ENCODE measurements around the gene LRMDA. TPM values are rescaled to one million over a fixed set of nuclear protein-coding genes. Genes with fewer than 3 reads are reported as not detected.

Gene LRMDA
- total RNA-seq, 2 experiments from 2014 or later, result not detected

- no peaks in the 10 kb centered on the region for H3K9me3 Mint-ChIP-seq
- CTCF ChIA-PET, result no interaction called here
- peaks cover 11% of the 10 kb centered on the region for H3K4me1 Mint-ChIP-seq
- H3K27ac Mint-ChIP-seq, result no peak overlapping the region
- no peaks in the 10 kb centered on the region for H3K36me3 Mint-ChIP-seq (ENCODE audit: low read depth)
- peaks cover 6% of the 10 kb centered on the region for H3K27me3 Mint-ChIP-seq
- DNase-seq, result no peak
- H3K4me3 Mint-ChIP-seq, result no peak overlapping the region
- POLR2A ChIA-PET, result no interaction called here
Observed at GRCh38 chr10:75776738-75777504, 345.5 kb downstream of the LRMDA start.

DNA sequence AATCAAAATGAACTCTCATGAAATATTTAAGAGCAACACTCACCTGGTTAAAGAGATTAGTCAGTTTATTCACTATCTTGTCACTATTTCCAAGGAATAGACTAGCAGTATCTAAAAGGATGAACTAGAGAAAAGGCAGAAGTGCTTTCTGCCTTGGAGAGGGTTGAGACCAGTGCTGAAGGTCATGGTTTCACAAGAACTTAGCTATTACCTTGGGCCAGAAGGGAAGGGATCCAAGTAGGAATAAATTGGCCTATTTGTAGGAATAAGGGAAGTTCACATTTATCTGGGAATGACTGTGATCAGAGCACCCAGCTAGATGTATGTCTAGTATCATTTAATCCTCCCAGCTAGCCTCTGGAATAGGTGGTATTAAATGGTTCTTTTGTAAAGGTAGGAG is 347.2 kb downstream of the LRMDA start:
- ChIA-PET POLR2A (no interaction called here), CTCF (interaction anchor here (0.5 kb wide), 1 partner anchor 66 kb away, joined by 3 read pairs; no protein-coding TSS in a partner anchor)

GRCh38 chr10:75779276-75779675 is 347.9 kb downstream of the LRMDA start:
- ChIA-PET POLR2A (no interaction called here), CTCF (interaction anchor here (0.5 to 1.3 kb wide), 2 partner anchors 22 to 66 kb away, joined by 3 to 4 read pairs; no protein-coding TSS in a partner anchor)
- Mint-ChIP-seq H3K4me3 (no peak overlapping the region), H3K27me3 (peaks cover 17% of the 10 kb centered on the region), H3K9me3 (no peaks in the 10 kb centered on the region), H3K27ac (no peak overlapping the region), H3K36me3 (ENCODE audit: low read depth) (no peaks in the 10 kb centered on the region), H3K4me1 (no peaks in the 10 kb centered on the region)
- DNase-seq, result no peak

More for the DNA sequence above, 347.2 kb downstream of the LRMDA start:
- H3K27me3 Mint-ChIP-seq, result peaks cover 15% of the 10 kb centered on the region
- H3K4me1 Mint-ChIP-seq, result peaks cover under 1% of the 10 kb centered on the region
- no peaks in the 10 kb centered on the region for H3K9me3 Mint-ChIP-seq
- DNase-seq, result no peak
- no peak overlapping the region for H3K4me3 Mint-ChIP-seq
- H3K27ac Mint-ChIP-seq, result no peak overlapping the region
- H3K36me3 Mint-ChIP-seq (ENCODE audit: low read depth), result no peaks in the 10 kb centered on the region

DNA sequence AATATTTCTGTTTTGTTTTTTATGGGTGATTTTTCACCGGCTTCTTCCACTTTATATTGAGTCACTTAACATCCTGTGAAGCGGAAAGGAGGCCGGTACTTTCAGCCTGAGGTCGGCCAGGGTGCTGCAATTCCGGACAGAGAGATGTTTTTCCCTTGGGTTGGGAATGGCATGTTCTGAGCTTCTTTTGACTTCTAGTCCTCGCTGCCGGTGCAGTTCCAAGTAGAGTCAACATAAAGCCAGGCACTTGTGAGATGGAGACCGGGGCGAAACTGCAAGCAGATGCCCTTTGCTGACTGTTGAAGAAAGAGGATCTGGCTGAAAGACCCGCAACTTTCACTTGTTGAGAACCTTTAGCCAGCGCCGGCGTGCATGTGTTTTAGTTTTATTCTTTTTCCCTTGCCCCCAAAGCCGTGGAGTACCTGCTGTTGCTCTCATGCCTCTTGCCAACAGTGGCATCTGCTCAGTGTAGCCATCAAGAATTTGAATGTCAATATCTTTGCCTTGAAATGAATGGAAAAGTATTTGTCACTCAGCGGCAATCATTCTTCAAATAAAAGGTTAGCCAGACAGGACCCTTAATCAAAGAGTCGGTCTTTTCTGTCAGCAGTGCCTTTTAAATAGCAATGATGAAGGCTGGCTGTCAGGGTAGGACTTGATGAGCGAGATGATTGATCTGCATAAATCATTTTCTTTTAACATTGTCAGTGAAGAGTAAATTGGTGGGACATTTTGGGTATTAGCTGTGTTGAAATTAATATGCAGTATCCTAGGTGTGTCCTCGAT is 351.2 kb downstream of the LRMDA start:
- ChIA-PET CTCF (no interaction called here), POLR2A (no interaction called here)
- Mint-ChIP-seq H3K27me3 (peaks cover 15% of the 10 kb centered on the region), H3K4me1 (no peaks in the 10 kb centered on the region), H3K9me3 (no peaks in the 10 kb centered on the region), H3K36me3 (ENCODE audit: low read depth) (no peaks in the 10 kb centered on the region), H3K4me3 (no peak overlapping the region), H3K27ac (no peak overlapping the region)
- no peak for DNase-seq

DNA sequence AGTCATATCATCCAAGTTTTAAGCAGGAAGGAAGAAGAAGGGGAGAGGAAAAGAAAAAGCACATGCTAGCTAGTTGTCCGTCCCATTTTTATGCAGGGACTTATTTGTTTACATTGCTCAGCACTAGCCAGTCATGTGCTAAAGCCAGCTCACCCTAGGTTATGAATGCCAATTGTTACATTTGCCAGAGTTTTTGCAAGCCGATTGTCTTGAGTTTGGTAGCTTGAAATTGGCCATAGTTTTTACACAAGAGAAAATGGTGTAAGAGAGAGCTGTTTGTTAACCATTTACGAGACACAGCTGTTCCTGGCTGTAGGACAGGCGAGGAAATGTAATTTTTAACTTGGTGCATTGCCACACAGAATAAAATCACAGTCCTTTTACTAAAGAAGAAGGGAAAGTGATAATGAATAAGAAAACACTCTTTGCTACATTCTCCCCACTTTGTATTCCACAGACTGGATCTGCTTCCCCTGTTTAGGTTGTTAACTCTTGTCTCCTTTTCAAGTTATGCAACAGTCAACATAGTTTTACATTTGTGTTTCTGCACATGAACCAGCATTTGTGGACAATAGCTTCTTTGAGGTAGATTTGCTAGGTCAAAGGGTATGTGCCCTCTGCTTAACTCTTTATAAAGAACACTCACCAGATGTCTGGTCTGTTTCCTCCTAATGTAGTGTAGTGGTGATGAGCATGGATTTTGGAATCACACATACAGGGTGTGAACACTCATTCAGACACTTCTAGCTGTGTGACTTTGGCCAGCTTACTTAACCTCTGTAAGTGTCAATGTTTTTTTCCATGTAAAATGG is 357.2 kb downstream of the LRMDA start:
- CTCF ChIA-PET, result no interaction called here
- no peaks in the 10 kb centered on the region for H3K4me1 Mint-ChIP-seq

DNA sequence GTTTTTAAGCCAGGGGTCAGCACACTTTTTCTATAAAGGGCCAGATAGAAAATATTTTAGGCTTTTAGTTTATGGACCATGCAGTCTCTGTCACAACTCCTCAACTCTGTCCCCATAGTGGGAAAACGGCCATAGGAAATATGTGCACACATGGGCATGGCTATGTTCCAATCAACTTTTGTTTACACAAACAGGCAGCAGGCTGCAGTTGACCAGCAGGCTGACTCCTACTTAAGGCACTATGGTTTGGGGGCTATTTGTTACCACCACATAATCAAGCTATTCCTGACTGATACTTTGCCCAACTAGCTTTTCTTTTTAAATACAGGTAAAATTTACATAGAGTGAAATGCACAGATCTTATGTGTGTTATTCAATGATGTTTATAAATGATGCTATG is 362.4 kb downstream of the LRMDA start:
- H3K4me1 Mint-ChIP-seq, result no peaks in the 10 kb centered on the region
- ChIA-PET POLR2A (no interaction called here), CTCF (no interaction called here)
- DNase-seq, result no peak
- no peak overlapping the region for H3K4me3 Mint-ChIP-seq
- no peak overlapping the region for H3K27ac Mint-ChIP-seq
- H3K36me3 Mint-ChIP-seq (ENCODE audit: low read depth), result no peaks in the 10 kb centered on the region
- no peaks in the 10 kb centered on the region for H3K9me3 Mint-ChIP-seq
- peaks cover 2% of the 10 kb centered on the region for H3K27me3 Mint-ChIP-seq

More for the DNA sequence above, 357.2 kb downstream of the LRMDA start:
- Mint-ChIP-seq H3K9me3 (no peaks in the 10 kb centered on the region), H3K27me3 (peaks cover 2% of the 10 kb centered on the region), H3K4me3 (no peak overlapping the region), H3K27ac (no peak overlapping the region), H3K36me3 (ENCODE audit: low read depth) (no peaks in the 10 kb centered on the region)
- POLR2A ChIA-PET, result no interaction called here
- no peak for DNase-seq

GRCh38 chr10:75801121-75801520 is 369.7 kb downstream of the LRMDA start:
- Mint-ChIP-seq H3K4me3 (no peak overlapping the region), H3K9me3 (no peaks in the 10 kb centered on the region), H3K36me3 (ENCODE audit: low read depth) (no peaks in the 10 kb centered on the region), H3K4me1 (no peaks in the 10 kb centered on the region), H3K27me3 (peaks cover 6% of the 10 kb centered on the region), H3K27ac (no peak overlapping the region)
- POLR2A ChIA-PET, result no interaction called here
- CTCF ChIA-PET, result interaction anchor here (1.2 kb wide), 1 partner anchor 21 kb away, joined by 4 read pairs; no protein-coding TSS in a partner anchor
- DNase-seq, result no peak

GRCh38 chr10:75801661-75802060 is 370.2 kb downstream of the LRMDA start:
- CTCF ChIA-PET, result interaction anchor here (1.2 kb wide), 1 partner anchor 22 kb away, joined by 4 read pairs; no protein-coding TSS in a partner anchor
- POLR2A ChIA-PET, result no interaction called here
- no peak overlapping the region for H3K27ac Mint-ChIP-seq

GRCh38 chr10:75803121-75803520 is 371.7 kb downstream of the LRMDA start:
- H3K9me3 Mint-ChIP-seq, result no peaks in the 10 kb centered on the region
- H3K36me3 Mint-ChIP-seq (ENCODE audit: low read depth), result no peaks in the 10 kb centered on the region
- peaks cover 9% of the 10 kb centered on the region for H3K27me3 Mint-ChIP-seq
- ChIA-PET POLR2A (no interaction called here), CTCF (no interaction called here)
- no peak for DNase-seq
- H3K4me1 Mint-ChIP-seq, result no peaks in the 10 kb centered on the region
- no peak overlapping the region for H3K27ac Mint-ChIP-seq
- no peak overlapping the region for H3K4me3 Mint-ChIP-seq

More at GRCh38 chr10:75801661-75802060, 370.2 kb downstream of the LRMDA start:
- Mint-ChIP-seq H3K27me3 (peaks cover 8% of the 10 kb centered on the region), H3K36me3 (ENCODE audit: low read depth) (no peaks in the 10 kb centered on the region), H3K4me1 (no peaks in the 10 kb centered on the region), H3K9me3 (no peaks in the 10 kb centered on the region), H3K4me3 (no peak overlapping the region)
- DNase-seq, result no peak

DNA sequence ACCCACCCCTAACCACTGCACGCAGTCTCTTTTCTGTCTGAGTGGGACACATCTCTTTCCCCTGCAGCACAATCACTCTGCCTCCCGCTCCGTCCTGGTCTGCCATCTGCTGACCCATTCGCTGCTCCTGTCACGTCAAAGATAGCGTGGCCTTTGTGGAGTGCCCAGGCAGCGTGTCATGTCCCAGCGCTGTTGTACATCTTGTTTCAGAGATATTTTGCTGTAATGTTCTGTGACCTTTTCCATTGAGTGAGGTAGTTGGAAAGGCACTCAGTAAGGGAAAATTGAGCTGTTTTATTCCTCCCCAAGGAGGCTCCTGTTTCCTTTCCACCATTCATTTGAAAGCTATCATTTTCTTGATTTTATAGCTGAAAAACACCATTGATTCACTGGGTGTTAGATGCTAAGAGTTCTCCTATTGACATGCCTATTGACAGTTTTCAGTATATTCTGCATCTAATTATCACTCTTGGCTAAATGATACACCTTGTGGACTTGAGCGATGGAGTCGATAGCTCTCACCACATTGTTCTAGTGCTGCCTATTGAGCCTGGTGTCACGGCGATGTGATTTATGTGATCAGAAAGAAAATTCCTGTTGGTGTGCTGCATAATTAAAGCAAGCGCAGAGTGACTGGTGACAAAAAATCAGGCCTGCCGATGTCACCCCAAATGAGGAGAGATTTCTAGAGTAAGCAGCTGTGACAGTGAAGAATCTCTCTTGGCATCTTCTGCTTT is 372.6 kb downstream of the LRMDA start:
- no peaks in the 10 kb centered on the region for H3K4me1 Mint-ChIP-seq
- H3K27ac Mint-ChIP-seq, result no peak overlapping the region
- no peaks in the 10 kb centered on the region for H3K36me3 Mint-ChIP-seq (ENCODE audit: low read depth)
- no peaks in the 10 kb centered on the region for H3K9me3 Mint-ChIP-seq
- peaks cover 7% of the 10 kb centered on the region for H3K27me3 Mint-ChIP-seq
- CTCF ChIA-PET, result no interaction called here
- no peak for DNase-seq
- no peak overlapping the region for H3K4me3 Mint-ChIP-seq
- POLR2A ChIA-PET, result no interaction called here

DNA sequence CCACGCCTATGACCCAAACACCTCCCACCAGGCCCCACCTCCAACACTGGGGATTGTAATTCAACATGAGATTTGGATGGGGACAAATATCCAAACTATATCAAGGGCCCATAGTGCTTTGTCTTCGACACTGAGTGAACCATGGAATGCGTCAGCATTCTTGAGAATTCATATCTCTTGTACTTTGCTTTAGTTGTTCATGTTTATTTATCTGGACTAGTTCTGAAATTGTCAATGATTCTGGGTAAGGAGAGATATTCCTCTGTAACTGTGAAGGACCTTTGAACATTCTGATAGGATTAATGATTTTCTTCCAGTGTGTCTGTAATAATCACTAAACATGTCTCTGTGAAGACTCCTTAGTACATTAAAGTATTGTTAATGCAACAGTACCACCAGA is 374.8 kb downstream of the LRMDA start:
- POLR2A ChIA-PET, result no interaction called here

GRCh38 chr10:75807456-75807855 is 376.0 kb downstream of the LRMDA start:
- ChIA-PET POLR2A (no interaction called here), CTCF (no interaction called here)
- no peaks in the 10 kb centered on the region for H3K36me3 Mint-ChIP-seq (ENCODE audit: low read depth)

More for the DNA sequence above, 374.8 kb downstream of the LRMDA start:
- Mint-ChIP-seq H3K27me3 (peaks cover 5% of the 10 kb centered on the region), H3K4me1 (no peaks in the 10 kb centered on the region), H3K4me3 (no peak overlapping the region), H3K9me3 (no peaks in the 10 kb centered on the region), H3K36me3 (ENCODE audit: low read depth) (no peaks in the 10 kb centered on the region), H3K27ac (no peak overlapping the region)
- DNase-seq, result no peak
- CTCF ChIA-PET, result no interaction called here

More at GRCh38 chr10:75807456-75807855, 376.0 kb downstream of the LRMDA start:
- DNase-seq, result no peak
- Mint-ChIP-seq H3K4me1 (no peaks in the 10 kb centered on the region), H3K9me3 (no peaks in the 10 kb centered on the region), H3K4me3 (no peak overlapping the region), H3K27me3 (peaks cover 4% of the 10 kb centered on the region), H3K27ac (no peak overlapping the region)

Data from activated CD4-positive, alpha-beta T cell treated with anti-CD3 and anti-CD28 coated beads, Interleukin-2, amount 10 ng/mL, durations not matched to agents 7 days and 5 days (primary cell).